IMR-90 (cell line): ENCODE data around the gene MPG. TPM values are rescaled to one million over a fixed set of nuclear protein-coding genes. Genes with fewer than 3 reads are reported as not detected.

Experiments
- ATAC-seq: fragments of 200-7000 bp; cut with Tn5 transposase; 2 replicates; pipeline ENCODE4 v1.9.1; 2020; ENCODE audit warnings: low read depth, mild to moderate bottlenecking, moderate library complexity
- BruUV-seq: library from RNA; stranded (reverse); fragments of 400-500 nt; replicated peaks from 2 replicates; lab custom pipeline; 2021; lab: Mats Ljungman, UMichigan
- CTCF ChIA-PET: fragments of 300-600 bp; formaldehyde crosslinking; extraction: SDS; loops from one replicate; lab custom pipeline; 2021; ENCODE audit warnings: antibody characterized with exemption; lab: Yijun Ruan, JAX
- POLR2A ChIA-PET: fragments of 300-600 bp; sonication (Branson Sonifier 250); formaldehyde crosslinking; loops from one replicate; lab custom pipeline; 2022; ENCODE audit warnings: antibody characterized with exemption; ENCODE audit not compliant: unreplicated experiment; lab: Charles Lee
- DNase-seq: peaks from one replicate; pipeline ENCODE4 v3.0.0; 2013
- H2AFZ ChIP-seq: replicated peaks from 2 replicates; pipeline ENCODE3; 2013; ENCODE audit warnings: low read length, mild to moderate bottlenecking; ENCODE audit not compliant: poor library complexity
- H2AK5ac ChIP-seq: 2 replicates; pipeline ENCODE4 v1.6.1; 2013; ENCODE audit warnings: low read depth, low read length, inconsistent platforms
- H2AK9ac ChIP-seq: replicated peaks from 2 replicates; pipeline ENCODE3; 2013; ENCODE audit warnings: mild to moderate bottlenecking, low read depth, low read length, moderate library complexity; ENCODE audit not compliant: poor library complexity
- H2BK120ac ChIP-seq: 2 replicates; pipeline ENCODE4 v1.6.1; 2013; ENCODE audit warnings: low read depth, low read length, inconsistent platforms
- H2BK15ac ChIP-seq: 3 replicates; pipeline ENCODE4 v1.6.1; 2013; ENCODE audit warnings: low read depth, low read length, inconsistent platforms
- H2BK20ac ChIP-seq: 2 replicates; pipeline ENCODE4 v1.6.1; 2013; ENCODE audit warnings: low read depth, mild to moderate bottlenecking, inconsistent platforms, low read length, moderate library complexity
- H2BK5ac ChIP-seq: 2 replicates; pipeline ENCODE4 v1.6.1; 2013; ENCODE audit warnings: mild to moderate bottlenecking, low read depth, low read length, inconsistent platforms; ENCODE audit not compliant: poor library complexity, severe bottlenecking
- H3K14ac ChIP-seq: replicated peaks from 2 replicates; pipeline ENCODE4 v1.6.1; 2013; ENCODE audit warnings: low read depth, low read length, inconsistent platforms
- H3K18ac ChIP-seq: 2 replicates; pipeline ENCODE4 v1.6.1; 2013; ENCODE audit warnings: low read depth, low read length, control low read depth
- H3K23ac ChIP-seq: 2 replicates; pipeline ENCODE4 v1.6.1; 2013; ENCODE audit warnings: low read depth, low read length, inconsistent platforms
- H3K27ac ChIP-seq: 2 replicates; pipeline ENCODE4 v1.5.1; 2013; ENCODE audit warnings: mild to moderate bottlenecking, control low read depth, low read length; ENCODE audit not compliant: insufficient read depth
- H3K27me3 ChIP-seq: 2 replicates; pipeline ENCODE4 v1.6.1; 2013; ENCODE audit warnings: low read length; ENCODE audit not compliant: control insufficient read depth, insufficient read depth
- H3K36me3 ChIP-seq: 2 replicates; pipeline ENCODE4 v1.6.1; 2013; ENCODE audit warnings: low read length, mixed read lengths; ENCODE audit not compliant: control insufficient read depth, insufficient read depth
- H3K4ac ChIP-seq: 2 replicates; pipeline ENCODE4 v1.6.1; 2013; ENCODE audit warnings: low read depth, low read length, inconsistent platforms
- H3K4me1 ChIP-seq: 2 replicates; pipeline ENCODE4 v1.6.1; 2013; ENCODE audit warnings: low read length, mixed read lengths; ENCODE audit not compliant: control insufficient read depth, insufficient read depth
- H3K4me2 ChIP-seq: 2 replicates; pipeline ENCODE4 v1.6.1; 2013; ENCODE audit warnings: low read depth, mild to moderate bottlenecking, control low read depth, low read length, moderate library complexity
- H3K4me3 ChIP-seq: 2 replicates; pipeline ENCODE4 v1.5.1; 2013; ENCODE audit warnings: low read depth, mild to moderate bottlenecking, control low read depth, low read length, moderate library complexity; ENCODE audit not compliant: insufficient read depth
- H3K56ac ChIP-seq: 2 replicates; pipeline ENCODE4 v1.6.1; 2013; ENCODE audit warnings: low read length, inconsistent platforms; ENCODE audit not compliant: insufficient read depth; ENCODE audit errors: extremely low read depth
- H3K79me1 ChIP-seq, 2 experiments: 2 replicates each; pipeline ENCODE4 v1.6.1; 2013; ENCODE audit warnings: low read length in 2 of 2, inconsistent platforms in 1 of 2, low read depth in 1 of 2
- H3K9ac ChIP-seq: 2 replicates; pipeline ENCODE4 v1.6.1; 2013; ENCODE audit warnings: low read depth, low read length, control low read depth
- H3K9me1 ChIP-seq: 2 replicates; pipeline ENCODE4 v1.6.1; 2013; ENCODE audit warnings: low read length, inconsistent platforms; ENCODE audit not compliant: insufficient read depth
- H3K9me3 ChIP-seq: 2 replicates; pipeline ENCODE4 v1.6.1; 2013; ENCODE audit warnings: low read length; ENCODE audit not compliant: control insufficient read depth, insufficient read depth
- H4K20me1 ChIP-seq: 2 replicates; pipeline ENCODE4 v1.6.1; 2013; ENCODE audit warnings: low read length, inconsistent platforms; ENCODE audit not compliant: insufficient read depth
- H4K5ac ChIP-seq: 2 replicates; pipeline ENCODE4 v1.6.1; 2013; ENCODE audit warnings: mild to moderate bottlenecking, low read depth, low read length, control low read depth
- H4K8ac ChIP-seq, 2 experiments: 2 replicates each; pipeline ENCODE4 v1.6.1; 2013; ENCODE audit warnings: low read depth in 2 of 2, low read length in 2 of 2, control low read depth in 1 of 2, inconsistent platforms in 1 of 2
- H4K91ac ChIP-seq: 2 replicates; pipeline ENCODE4 v1.6.1; 2013; ENCODE audit warnings: low read depth, low read length, inconsistent platforms; ENCODE audit not compliant: insufficient read depth
- BHLHE40 ChIP-seq: fragments of 150-350 bp; IDR thresholded peaks from 2 replicates; pipeline ENCODE4 v1.6.1; 2016; ENCODE audit warnings: mild to moderate bottlenecking, low read depth, low read length
- CEBPB ChIP-seq: IDR thresholded peaks from 2 replicates; pipeline ENCODE4 v1.6.1; 2012; ENCODE audit warnings: low read depth, low read length, improper control_type of control experiment
- CHD1 ChIP-seq: IDR thresholded peaks from 2 replicates; pipeline ENCODE4 v1.6.1; 2012; ENCODE audit warnings: low read depth, low read length, improper control_type of control experiment
- ELK1 ChIP-seq: fragments of 150-350 bp; IDR thresholded peaks from 2 replicates; pipeline ENCODE4 v1.6.1; 2016; ENCODE audit warnings: low read depth, mild to moderate bottlenecking, low read length, moderate library complexity, borderline replicate concordance
- FOS ChIP-seq: fragments of 150-350 bp; IDR thresholded peaks from 2 replicates; pipeline ENCODE4 v1.6.1; 2016; ENCODE audit warnings: low read depth, low read length
- MAFK ChIP-seq: IDR thresholded peaks from 2 replicates; pipeline ENCODE4 v1.6.1; 2012; ENCODE audit warnings: low read depth, low read length, improper control_type of control experiment
- MAZ ChIP-seq: IDR thresholded peaks from 2 replicates; pipeline ENCODE4 v1.6.1; 2012; ENCODE audit warnings: low read depth, mild to moderate bottlenecking, low read length, improper control_type of control experiment, moderate library complexity, borderline replicate concordance
- MXI1 ChIP-seq: IDR thresholded peaks from 2 replicates; pipeline ENCODE4 v1.6.1; 2012; ENCODE audit warnings: low read depth, mild to moderate bottlenecking, low read length, moderate library complexity, borderline replicate concordance
- NFE2L2 ChIP-seq: fragments of 150-350 bp; IDR thresholded peaks from 2 replicates; pipeline ENCODE4 v1.6.1; 2016; ENCODE audit warnings: low read depth, mild to moderate bottlenecking, low read length
- POLR2A ChIP-seq: IDR thresholded peaks from 2 replicates; pipeline ENCODE4 v1.6.1; 2012; ENCODE audit warnings: mild to moderate bottlenecking, low read depth, low read length
- RAD21 ChIP-seq: IDR thresholded peaks from 2 replicates; pipeline ENCODE4 v1.6.1; 2012; ENCODE audit warnings: low read length, improper control_type of control experiment
- RCOR1 ChIP-seq: IDR thresholded peaks from 2 replicates; pipeline ENCODE4 v1.6.1; 2012; ENCODE audit warnings: mild to moderate bottlenecking, low read length, improper control_type of control experiment; ENCODE audit not compliant: insufficient replicate concordance
- RFX5 ChIP-seq: IDR thresholded peaks from 2 replicates; pipeline ENCODE4 v1.8.0; 2012; ENCODE audit warnings: low read depth, mild to moderate bottlenecking, low read length, moderate library complexity
- SMC3 ChIP-seq: fragments of 150-350 bp; IDR thresholded peaks from 2 replicates; pipeline ENCODE4 v1.6.1; 2016; ENCODE audit warnings: low read depth, mild to moderate bottlenecking, antibody characterized with exemption, low read length, moderate library complexity
- USF2 ChIP-seq: fragments of 150-350 bp; IDR thresholded peaks from 2 replicates; pipeline ENCODE4 v1.6.1; 2017; ENCODE audit warnings: mild to moderate bottlenecking, antibody characterized with exemption, low read length, low read depth
- WGBS, 2 experiments: methylation state at CpG; one replicate each; pipeline versions ENCODE4 v1.1.5 to v1.1.7; 2013; ENCODE audit warnings: missing lambda C conversion rate in 2 of 2; ENCODE audit not compliant: insufficient read length in 1 of 2; ENCODE audit errors: extremely low coverage in 2 of 2; 5-methylcytosine and 5-hydroxymethylcytosine counted together
- dilution Hi-C: fragments of 300-500 bp; cut with HindIII; formaldehyde crosslinking; loops from one replicate; pipeline ENCODE4 v1.14.3; 2018; ENCODE audit warnings: low sequenced_read_pairs; ENCODE audit not compliant: unreplicated experiment
- in situ Hi-C: fragments of 300-500 bp; cut with MboI; formaldehyde crosslinking; loops from 3 replicates; pipeline ENCODE4 v1.14.3; 2019; ENCODE audit warnings: low sequenced_read_pairs, inconsistent platforms, mixed read lengths
- intact Hi-C: fragments of 100-400 bp; cut with micrococcal nuclease; formaldehyde crosslinking; loops from 2 replicates; pipeline ENCODE4 v1.10.0; 2022
- polyA plus RNA-seq, 3 experiments: library from polyadenylated mRNA; depleted of rRNA; stranded (reverse); fragments of >200 nt; gene quantifications; 2 replicates each; pipeline ENCODE4 v1.2.3, GENCODE V29; 2012; ENCODE audit warnings: low replicate concordance in 1 of 3
- total RNA-seq: library from RNA; depleted of rRNA; stranded (reverse); fragments of >200 nt; gene quantifications from 2 replicates; pipeline ENCODE4 v1.2.3, GENCODE V29; 2012

MPG gene
- total and polyA plus RNA-seq, 2 of the 4 experiments (the other 2 are of a cell fraction) = 66.7 to 135 TPM

- intact Hi-C loops = no loop called here
- Histone ChIP-seq H2BK15ac (no peak overlapping the region), H2BK5ac (no peak overlapping the region), H2BK120ac (no peak overlapping the region), H3K4me3 (no peak overlapping the region), H3K36me3 (peaks cover 68% of the 10 kb centered on the region), H4K8ac (no peak overlapping the region), H3K9ac (no peak overlapping the region), H3K27me3 (no peaks in the 10 kb centered on the region), H3K27ac (no peak overlapping the region), H4K91ac (no peak overlapping the region), H2BK20ac (no peak overlapping the region), H3K79me1 (peaks cover 13 to 65% of the 10 kb centered on the region in 2 experiments; a peak in 3 of 4 replicates), H3K9me3 (no peaks in the 10 kb centered on the region), H3K4ac (no peak overlapping the region), H3K4me2 (no peak overlapping the region), H3K18ac (no peak overlapping the region), H3K23ac (no peak overlapping the region), H3K4me1 (peaks cover 10% of the 10 kb centered on the region), H2AFZ (no peak overlapping the region), H3K14ac (no peak overlapping the region), H2AK9ac (no peak overlapping the region), H4K20me1 (peaks cover 21% of the 10 kb centered on the region), H3K9me1 (0 out of 2 replicates have a peak, but pooled peaks cover 3% of the 10 kb centered on the region), H2AK5ac (no peak overlapping the region), H4K5ac (no peak overlapping the region), H3K56ac (no peak overlapping the region)
- ChIA-PET CTCF (no interaction called here), POLR2A (no interaction called here)
- 94% methylated on average over 6 of the region's 30 CpGs; no CpG with 5 or more reads in 1 of the 2 experiments for WGBS, 2 experiments
- ATAC-seq (no peak), DNase-seq (no peak)
- no TSS peak for BruUV-seq
- in situ Hi-C loops = no loop called here
- dilution Hi-C loops = no loop called here
- TF ChIP-seq RFX5 (no peak), RAD21 (no peak), POLR2A (no peak), MAFK (no peak), NFE2L2 (no peak), FOS (no peak), MAZ (no peak), CEBPB (no peak), SMC3 (no peak), USF2 (no peak), CHD1 (no peak), BHLHE40 (no peak), MXI1 (no peak), ELK1 (no peak), RCOR1 (no peak)
Measured at GRCh38 chr16:89391-90302, 11.6 kb downstream of the MPG start.
